ENCODE results near the gene SMPD2. TPM values are rescaled to one million over a fixed set of nuclear protein-coding genes. Genes with fewer than 3 reads are reported as not detected.
A peak's percentile ranks its signal among the peaks of the same experiment; 100 is the strongest.

SMPD2 gene
- total RNA-seq, result 7.0 and 12.5 TPM in 2 replicates
- polyA plus RNA-seq, result 11.1 and 14.3 TPM in 2 replicates

DNA sequence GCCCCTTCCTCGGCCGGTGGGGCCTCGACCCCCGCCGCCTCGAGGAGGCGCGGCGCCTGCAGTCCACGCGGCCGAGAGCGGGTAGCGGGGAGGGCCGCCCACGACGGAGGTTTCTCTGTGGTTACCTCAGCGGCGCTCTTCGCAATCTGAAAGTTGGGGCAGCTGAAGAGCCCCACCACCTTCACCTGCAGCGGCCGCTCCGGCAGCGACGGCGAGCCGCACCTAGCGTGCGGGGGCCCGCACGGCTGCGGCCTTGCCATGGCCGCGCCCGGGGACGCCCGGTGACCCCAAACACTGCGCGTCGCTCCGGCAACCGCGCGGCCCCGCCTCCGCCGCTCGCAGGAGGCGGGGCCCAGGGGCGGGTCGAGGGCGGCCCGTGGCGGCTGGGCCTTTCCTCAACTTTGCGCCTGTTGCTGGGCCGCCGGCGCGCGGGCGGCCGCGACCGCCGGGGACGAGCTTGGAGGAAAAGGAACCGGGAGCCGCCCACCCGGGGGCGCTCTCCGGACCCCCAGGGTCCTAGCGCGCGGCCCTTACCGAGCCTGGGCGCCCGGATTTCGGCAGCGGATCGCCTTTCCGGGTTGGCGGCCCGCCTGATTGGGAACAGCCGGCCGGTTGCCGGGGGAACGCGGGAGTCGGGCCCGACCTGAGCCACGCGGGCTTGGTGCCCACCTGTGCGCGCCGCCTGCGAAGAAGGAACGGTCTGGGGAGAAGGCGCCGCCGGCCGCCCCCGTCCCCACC lies at the start of gene SMPD2, which contains the start of gene PPIL6:
SMPD2 (plus strand) TSS at position 394 of the 738 bp plus-strand sequence. CDS start 398 bp downstream, outside the sequence.
PPIL6 (minus strand) TSS at position 298 of the 738 bp plus-strand sequence; CDS start at position 260, 38 bp downstream.
- H3K9me3 ChIP-seq (ENCODE audit: low read depth), result no peaks in the 10 kb centered on the region
- TF ChIP-seq CTCF (IDR thresholded peaks at IDR 0.05; ENCODE audit: low read depth, low read length), result peak; percentile 34
- H3K36me3 ChIP-seq, result no peaks in the 10 kb centered on the region
- H3K4me3 ChIP-seq, result peak within 1 kb of the TSS; percentile 78
- no peaks in the 10 kb centered on the region for H3K27me3 ChIP-seq
- DNase-seq (ENCODE audit: low read depth in 1 of 2, low spot score in 1 of 2), result peak; percentile 95 to 96
- H3K4me1 ChIP-seq (ENCODE audit: low read depth), result peaks cover 6% of the 10 kb centered on the region
- peak within 1 kb of the TSS; percentile 50 for H3K27ac ChIP-seq

DNA sequence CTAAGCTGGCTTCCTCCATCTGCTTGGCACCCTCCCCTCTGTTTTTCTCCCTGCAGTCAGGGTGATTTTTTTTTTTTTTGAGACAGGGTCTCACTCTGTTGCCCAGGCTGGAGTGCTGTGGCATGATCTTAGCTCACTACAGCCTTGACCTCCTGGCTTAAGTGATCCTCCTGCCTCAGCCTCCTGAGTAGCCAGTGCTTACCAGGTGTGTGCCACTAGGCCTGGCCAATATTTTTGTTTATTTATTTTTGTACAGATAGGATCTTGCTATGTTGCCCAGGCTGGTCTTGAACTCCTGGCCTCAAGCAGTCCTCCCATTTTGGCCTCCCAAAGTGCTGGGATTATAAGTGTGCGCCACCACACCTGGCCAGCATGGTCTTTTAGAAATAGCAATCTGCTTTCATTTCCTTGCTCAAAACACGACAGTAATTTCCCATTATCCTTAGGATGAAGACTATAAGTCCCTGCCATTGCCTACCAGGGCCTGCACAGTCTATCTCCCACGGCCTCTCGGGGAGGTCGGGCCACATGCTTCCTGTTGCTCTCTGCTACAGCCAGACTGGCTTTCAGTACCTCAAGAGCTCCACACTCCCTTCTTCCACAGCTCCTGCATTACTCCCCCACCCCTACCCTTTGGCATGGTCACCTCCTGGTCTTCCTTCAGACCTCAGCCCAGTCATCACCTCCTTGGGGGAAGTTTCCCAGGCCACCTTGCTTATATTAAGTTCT lies 47.2 kb upstream of the SMPD2 start:
- Histone ChIP-seq H3K27me3 (no peaks in the 10 kb centered on the region), H3K4me1 (ENCODE audit: low read depth) (peaks cover 9% of the 10 kb centered on the region), H3K27ac (no peak overlapping the region), H3K4me3 (no peak overlapping the region), H3K9me3 (ENCODE audit: low read depth) (no peaks in the 10 kb centered on the region), H3K36me3 (no peaks in the 10 kb centered on the region)
- no peak for DNase-seq (ENCODE audit: low read depth in 1 of 2, low spot score in 1 of 2)
- TF ChIP-seq CTCF (IDR thresholded peaks at IDR 0.05; ENCODE audit: low read depth, low read length), result no peak

DNA sequence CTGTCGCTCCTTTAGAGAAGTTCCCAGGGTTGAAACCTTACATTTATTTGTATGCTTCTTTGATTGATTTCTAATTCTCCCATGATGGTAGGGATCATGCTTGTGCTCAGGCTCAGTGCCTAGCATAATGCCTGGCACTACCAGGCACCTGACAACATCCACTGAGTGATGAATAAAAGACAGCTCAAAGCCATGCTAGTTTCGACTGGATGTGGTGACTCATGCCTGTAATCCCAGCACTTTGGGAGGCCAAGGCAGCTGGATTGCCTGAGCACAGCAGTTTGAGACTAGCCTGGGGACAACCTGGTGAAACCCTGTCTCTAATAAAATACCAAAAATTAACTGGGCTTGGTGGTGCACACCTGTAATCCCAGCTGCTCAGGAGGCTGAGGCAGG lies 46.6 kb upstream of the SMPD2 start:
- Histone ChIP-seq H3K4me3 (no peak overlapping the region), H3K4me1 (ENCODE audit: low read depth) (peaks cover 9% of the 10 kb centered on the region), H3K27me3 (no peaks in the 10 kb centered on the region), H3K9me3 (ENCODE audit: low read depth) (no peaks in the 10 kb centered on the region), H3K36me3 (no peaks in the 10 kb centered on the region), H3K27ac (no peak overlapping the region)
- no peak for DNase-seq (ENCODE audit: low read depth in 1 of 2, low spot score in 1 of 2)
- TF ChIP-seq CTCF (IDR thresholded peaks at IDR 0.05; ENCODE audit: low read depth, low read length), result no peak

DNA sequence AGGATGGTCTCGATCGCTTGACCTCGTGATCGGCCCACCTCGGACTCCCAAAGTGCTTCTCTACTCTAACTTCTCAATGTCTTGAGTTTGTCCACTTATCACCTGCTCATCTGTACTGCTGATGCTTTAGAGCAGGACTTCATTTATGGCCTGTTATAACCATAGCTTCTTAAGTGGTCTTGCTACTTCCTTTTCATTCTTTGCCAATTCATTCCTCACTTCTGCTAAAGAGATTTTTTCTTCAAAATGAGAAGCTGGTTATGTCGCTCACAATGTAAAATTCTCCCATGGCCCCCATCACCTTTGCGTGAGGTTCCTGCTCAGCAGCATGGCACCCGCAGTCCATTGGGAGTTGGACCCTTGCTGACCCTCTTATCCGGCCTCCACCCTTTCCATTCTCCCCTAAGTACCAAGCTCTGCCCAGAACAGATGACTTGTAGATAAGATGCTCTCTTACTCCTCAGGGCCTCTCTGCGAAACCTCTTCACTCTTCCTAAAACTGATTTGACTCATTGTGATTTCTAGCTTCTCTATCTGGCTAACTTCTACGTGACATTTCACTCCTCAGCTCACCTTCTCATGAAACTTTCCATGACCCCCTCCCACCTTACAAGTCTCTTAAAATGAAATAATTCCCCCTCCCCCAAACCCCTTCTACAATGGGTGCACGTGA lies 44.3 kb upstream of the SMPD2 start:
- Histone ChIP-seq H3K27ac (no peak overlapping the region), H3K4me3 (no peak overlapping the region), H3K9me3 (ENCODE audit: low read depth) (no peaks in the 10 kb centered on the region), H3K36me3 (no peaks in the 10 kb centered on the region), H3K4me1 (ENCODE audit: low read depth) (no peaks in the 10 kb centered on the region), H3K27me3 (no peaks in the 10 kb centered on the region)
- no peak for DNase-seq (ENCODE audit: low read depth in 1 of 2, low spot score in 1 of 2)
- no peak for TF ChIP-seq CTCF (IDR thresholded peaks at IDR 0.05; ENCODE audit: low read depth, low read length)

DNA sequence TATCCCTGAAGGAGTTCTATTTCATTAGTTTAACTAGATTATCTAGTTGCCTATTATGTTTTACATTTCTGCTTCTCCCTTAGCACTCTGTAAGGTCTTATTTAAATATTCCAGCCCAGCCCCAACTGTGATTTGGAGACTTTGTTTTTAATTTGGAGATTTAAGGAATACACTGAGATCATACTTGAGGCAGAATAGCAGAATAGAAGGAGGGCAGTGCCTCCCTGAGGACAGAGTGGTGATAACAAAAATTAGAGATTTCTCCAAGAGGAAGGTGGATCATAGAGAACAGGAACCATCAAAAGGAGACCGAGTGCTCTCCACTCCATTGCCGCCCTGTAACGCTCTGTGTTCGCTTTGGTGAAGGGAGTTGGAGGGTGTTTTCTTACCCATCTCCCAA lies 43.5 kb upstream of the SMPD2 start:
- TF ChIP-seq CTCF (IDR thresholded peaks at IDR 0.05; ENCODE audit: low read depth, low read length), result peak; percentile 54
- no peaks in the 10 kb centered on the region for H3K27me3 ChIP-seq
- no peak overlapping the region for H3K27ac ChIP-seq
- no peaks in the 10 kb centered on the region for H3K4me1 ChIP-seq (ENCODE audit: low read depth)
- no peak overlapping the region for H3K4me3 ChIP-seq
- DNase-seq (ENCODE audit: low read depth in 1 of 2, low spot score in 1 of 2), result peak in 1 of 2 donors; percentile 55
- H3K9me3 ChIP-seq (ENCODE audit: low read depth), result no peaks in the 10 kb centered on the region
- no peaks in the 10 kb centered on the region for H3K36me3 ChIP-seq
